HCT116 (cell line): ENCODE measurements around the gene GRAMD4. TPM values are rescaled to one million over a fixed set of nuclear protein-coding genes. Genes with fewer than 3 reads are reported as not detected.

Experiments used
- ATAC-seq: fragments of 200-7000 bp; cut with Tn5 transposase; 2 replicates; pipeline ENCODE4 v1.9.1; 2020; ENCODE audit warnings: mild to moderate bottlenecking, moderate library complexity
- BruUV-seq: library from RNA; stranded (reverse); fragments of 400-500 nt; replicated peaks from 2 replicates; lab custom pipeline; 2021; lab: Mats Ljungman, UMichigan
- CTCF ChIA-PET: fragments of 300-600 bp; sonication (Branson Sonifier 250); formaldehyde crosslinking; loops from one replicate; lab custom pipeline; 2021; ENCODE audit warnings: antibody characterized with exemption; lab: Charles Lee
- POLR2A ChIA-PET: fragments of 300-600, 350-600 bp; sonication (Branson Sonifier 250); formaldehyde crosslinking; loops from one replicate; lab custom pipeline; 2021; ENCODE audit warnings: antibody characterized with exemption; lab: Charles Lee
- RAD21 ChIA-PET, 2 experiments: fragments of 300-600 bp; sonication (Branson Sonifier 250); formaldehyde crosslinking; loops; one replicate each; lab custom pipeline; 2023; ENCODE audit warnings: low total read pairs in 2 of 2; ENCODE audit not compliant: uncharacterized antibody in 2 of 2, unreplicated experiment in 2 of 2, low non-redundant PET in 1 of 2; lab: Charles Lee
- DNase-seq: peaks from one replicate; pipeline ENCODE4 v3.0.0-alpha.2; 2010; ENCODE audit warnings: low read depth, low spot score
- H2AFZ ChIP-seq: fragments of 200-600 bp; shearing (Covaris generic), sonication (generic); 2 replicates; pipeline ENCODE4 v1.6.1; 2017; ENCODE audit warnings: low read depth, mixed run types, mixed read lengths, antibody characterized with exemption, low read length; ENCODE audit not compliant: poor library complexity, severe bottlenecking
- H3K27ac ChIP-seq: 2 replicates; pipeline ENCODE4 v1.5.1; 2012; ENCODE audit warnings: low read depth, low read length
- H3K27me3 ChIP-seq: fragments of 200-600 bp; sonication (generic); 2 replicates; pipeline ENCODE4 v1.6.1; 2016; ENCODE audit warnings: mixed run types, low read length, mixed read lengths; ENCODE audit not compliant: insufficient read depth
- H3K36me3 ChIP-seq, 2 experiments: fragments of 200-500 bp in 1 of 2; fragments of 200-600 bp in 1 of 2; sonication (Bioruptor generic) in 1 of 2; sonication (generic) in 1 of 2; 2 replicates each; pipeline versions ENCODE4 v1.5.1 to v1.6.1; 2014 to 2016; ENCODE audit warnings: low read length in 2 of 2, inconsistent platforms in 1 of 2, mixed read lengths in 1 of 2, mixed run types in 1 of 2; ENCODE audit not compliant: insufficient read depth in 2 of 2, control insufficient read depth in 1 of 2
- H3K4me1 ChIP-seq, 2 experiments: fragments of 200-600 bp in 1 of 2; sonication (generic) in 1 of 2; 2 replicates each; pipeline versions ENCODE4 v1.5.1 to v1.6.1; 2012 to 2017; ENCODE audit warnings: low read length in 2 of 2, inconsistent platforms in 1 of 2, mild to moderate bottlenecking in 1 of 2, mixed read lengths in 1 of 2, mixed run types in 1 of 2, moderate library complexity in 1 of 2; ENCODE audit not compliant: insufficient read depth in 2 of 2, control insufficient read depth in 1 of 2
- H3K4me2 ChIP-seq: fragments of 200-600 bp; sonication (generic); 2 replicates; pipeline ENCODE4 v1.6.1; 2017; ENCODE audit warnings: mixed run types, low read length, mixed read lengths
- H3K4me3 ChIP-seq, 2 experiments: fragments of 200-600 bp in 1 of 2; sonication (generic) in 1 of 2; replicated peaks in 1 of 2; 2 replicates each; pipeline ENCODE4 v1.5.1; 2011 to 2016; ENCODE audit warnings: low read length in 2 of 2, control low read depth in 1 of 2, low read depth in 1 of 2, mild to moderate bottlenecking in 1 of 2, mixed read lengths in 1 of 2, mixed run types in 1 of 2
- H3K79me2 ChIP-seq: fragments of 200-600 bp; sonication (generic); 2 replicates; pipeline ENCODE4 v1.6.1; 2017; ENCODE audit warnings: mild to moderate bottlenecking, mixed run types, low read length, moderate library complexity, mixed read lengths; ENCODE audit not compliant: insufficient read depth
- H3K9ac ChIP-seq: fragments of 200-600 bp; sonication (generic); 2 replicates; pipeline ENCODE4 v1.6.1; 2016; ENCODE audit warnings: low read length, mixed read lengths
- H3K9me2 ChIP-seq: fragments of 200-600 bp; sonication (generic), shearing (Covaris generic); 2 replicates; pipeline ENCODE4 v1.6.1; 2017; ENCODE audit warnings: mixed run types, mild to moderate bottlenecking, moderate library complexity; ENCODE audit not compliant: insufficient read depth
- H3K9me3 ChIP-seq, 2 experiments: fragments of 200-500 bp in 1 of 2; fragments of 200-600 bp in 1 of 2; sonication (Bioruptor generic) in 1 of 2; sonication (generic) in 1 of 2; 2 replicates each; pipeline ENCODE4 v1.6.1; 2014 to 2017; ENCODE audit warnings: low read length in 2 of 2, mixed read lengths in 2 of 2, inconsistent platforms in 1 of 2, low read depth in 1 of 2, mild to moderate bottlenecking in 1 of 2, mixed run types in 1 of 2, moderate library complexity in 1 of 2; ENCODE audit not compliant: control insufficient read depth in 1 of 2, insufficient read depth in 1 of 2
- H4K20me1 ChIP-seq: fragments of 200-600 bp; sonication (generic), shearing (Covaris generic); 2 replicates; pipeline ENCODE4 v1.6.1; 2017; ENCODE audit warnings: mixed run types, mild to moderate bottlenecking, moderate library complexity; ENCODE audit not compliant: insufficient read depth
- ATF3 ChIP-seq: IDR thresholded peaks from 2 replicates; pipeline ENCODE4 v1.6.1; 2012
- CBX3 ChIP-seq: IDR thresholded peaks from 2 replicates; pipeline ENCODE4 v1.6.1; 2012; ENCODE audit warnings: low read depth
- CEBPB ChIP-seq: IDR thresholded peaks from 2 replicates; pipeline ENCODE4 v1.6.1; 2012; ENCODE audit warnings: low read depth
- EGR1 ChIP-seq: IDR thresholded peaks from 2 replicates; pipeline ENCODE4 v1.6.1; 2012; ENCODE audit warnings: low read depth
- ELF1 ChIP-seq: IDR thresholded peaks from 2 replicates; pipeline ENCODE4 v1.6.1; 2012; ENCODE audit warnings: low read depth, borderline replicate concordance
- EZH2 ChIP-seq: fragments of 200-600 bp; sonication (generic); IDR thresholded peaks from 2 replicates; pipeline ENCODE4 v1.6.1; 2017; ENCODE audit warnings: antibody characterized with exemption, mixed run types
- FOSL1 ChIP-seq: IDR thresholded peaks from 2 replicates; pipeline ENCODE4 v1.6.1; 2012; ENCODE audit warnings: low read depth
- MAX ChIP-seq: IDR thresholded peaks from 2 replicates; pipeline ENCODE4 v1.6.1; 2012
- POLR2AphosphoS5 ChIP-seq: IDR thresholded peaks from 2 replicates; pipeline ENCODE4 v1.6.1; 2011; ENCODE audit warnings: mild to moderate bottlenecking, low read depth, low read length, moderate library complexity
- RAD21 ChIP-seq: IDR thresholded peaks from 2 replicates; pipeline ENCODE4 v1.6.1; 2012; ENCODE audit warnings: low read depth, mild to moderate bottlenecking
- REST ChIP-seq: IDR thresholded peaks from 2 replicates; pipeline ENCODE4 v1.6.1; 2012; ENCODE audit warnings: low read depth
- SIN3A ChIP-seq: IDR thresholded peaks from 2 replicates; pipeline ENCODE4 v1.6.1; 2012; ENCODE audit warnings: low read depth
- SP1 ChIP-seq: IDR thresholded peaks from 2 replicates; pipeline ENCODE4 v1.6.1; 2012; ENCODE audit warnings: low read depth
- SRF ChIP-seq: IDR thresholded peaks from 2 replicates; pipeline ENCODE4 v1.6.1; 2012; ENCODE audit warnings: low read depth
- TCF7L2 ChIP-seq: IDR thresholded peaks from 2 replicates; pipeline ENCODE4 v1.7.0; 2011; ENCODE audit warnings: borderline replicate concordance, inconsistent platforms; ENCODE audit not compliant: insufficient read depth, insufficient read length; ENCODE audit errors: extremely low read depth
- YY1 ChIP-seq: IDR thresholded peaks from 2 replicates; pipeline ENCODE4 v1.6.1; 2011; ENCODE audit warnings: low read length, low read depth, moderate library complexity, mild to moderate bottlenecking; ENCODE audit not compliant: insufficient replicate concordance; ENCODE audit errors: extremely low read depth
- ZFX ChIP-seq: fragments of 450-650 bp; IDR thresholded peaks from 2 replicates; pipeline ENCODE4 v1.6.1; 2017
- ZNF274 ChIP-seq: fragments of 200-500 bp; sonication (Bioruptor generic); IDR thresholded peaks from 2 replicates; pipeline ENCODE4 v1.6.1; 2014; ENCODE audit warnings: mild to moderate bottlenecking, low read depth, low read length, inconsistent platforms
- intact Hi-C: fragments of 100-400 bp; cut with micrococcal nuclease; formaldehyde crosslinking; loops from 2 replicates; pipeline ENCODE4 v1.10.0; 2022
- total RNA-seq: library from RNA; stranded (reverse); gene quantifications from one replicate; pipeline ENCODE4 v1.2.1, GENCODE V29; 2021; ENCODE audit not compliant: unreplicated experiment

Gene GRAMD4
- total RNA-seq, 1 experiment from 2014 or later, result 25.8 TPM

GRCh38 chr22:46618667-46619066 is 1.5 kb upstream of the GRAMD4 start:
- H3K27ac ChIP-seq, result no peak overlapping the region
- TF ChIP-seq ELF1 (no peak), YY1 (no peak), CBX3 (no peak), SRF (no peak)
- H3K9ac ChIP-seq, result no peak overlapping the region
- no peaks in the 10 kb centered on the region for H3K79me2 ChIP-seq
- no peak overlapping the region for H3K4me2 ChIP-seq
- no peak for DNase-seq
- no peak overlapping the region for H2AFZ ChIP-seq
- no TSS peak for BruUV-seq
- ChIA-PET CTCF (no interaction called here), POLR2A (no interaction called here), RAD21 (no interaction called here)
- no peaks in the 10 kb centered on the region; a peak in 1 of 4 replicates for H3K4me1 ChIP-seq
- no peak overlapping the region for H3K4me3 ChIP-seq
- no peaks in the 10 kb centered on the region for H3K36me3 ChIP-seq
- no peaks in the 10 kb centered on the region for H4K20me1 ChIP-seq
- intact Hi-C loops, result no loop called here
- H3K27me3 ChIP-seq, result no peaks in the 10 kb centered on the region
- H3K9me2 ChIP-seq, result no peaks in the 10 kb centered on the region
- no peaks in the 10 kb centered on the region for H3K9me3 ChIP-seq
- no peak for ATAC-seq

- no peak overlapping the region for H3K9ac ChIP-seq
- POLR2A ChIA-PET, result no interaction called here
- TF ChIP-seq CEBPB (no peak), REST (no peak), ZFX (no peak), ATF3 (no peak), SP1 (no peak), POLR2AphosphoS5 (no peak), SIN3A (no peak), EGR1 (no peak), ZNF274 (no peak), CBX3 (no peak), EZH2 (no peak), ELF1 (no peak), MAX (no peak), RAD21 (no peak), TCF7L2 (no peak), FOSL1 (no peak)
These were observed 851 bp upstream of the GRAMD4 start for GRCh38 chr22:46619240-46619829.

More at GRCh38 chr22:46619240-46619829, 851 bp upstream of the GRAMD4 start:
- H3K4me2 ChIP-seq, result no peak overlapping the region
- ChIA-PET RAD21 (no interaction called here), CTCF (no interaction called here)
- H3K4me3 ChIP-seq, result no peak overlapping the region
- ATAC-seq (no peak), DNase-seq (no peak)
- H3K79me2 ChIP-seq, result no peaks in the 10 kb centered on the region
- H3K9me3 ChIP-seq, result no peaks in the 10 kb centered on the region
- H4K20me1 ChIP-seq, result no peaks in the 10 kb centered on the region
- no peaks in the 10 kb centered on the region; a peak in 1 of 4 replicates for H3K4me1 ChIP-seq
- H3K36me3 ChIP-seq, result no peaks in the 10 kb centered on the region
- no peaks in the 10 kb centered on the region for H3K9me2 ChIP-seq
- BruUV-seq, result no TSS peak
- intact Hi-C loops, result no loop called here
- no peaks in the 10 kb centered on the region for H3K27me3 ChIP-seq
- H2AFZ ChIP-seq, result no peak overlapping the region
- H3K27ac ChIP-seq, result no peak overlapping the region
